Measurements from ENCODE around the gene PRTN3. TPM values are rescaled to one million over a fixed set of nuclear protein-coding genes. Genes with fewer than 3 reads are reported as not detected.

The PRTN3 gene
- total RNA-seq, 1 donor from 2014 or later = not detected

DNA sequence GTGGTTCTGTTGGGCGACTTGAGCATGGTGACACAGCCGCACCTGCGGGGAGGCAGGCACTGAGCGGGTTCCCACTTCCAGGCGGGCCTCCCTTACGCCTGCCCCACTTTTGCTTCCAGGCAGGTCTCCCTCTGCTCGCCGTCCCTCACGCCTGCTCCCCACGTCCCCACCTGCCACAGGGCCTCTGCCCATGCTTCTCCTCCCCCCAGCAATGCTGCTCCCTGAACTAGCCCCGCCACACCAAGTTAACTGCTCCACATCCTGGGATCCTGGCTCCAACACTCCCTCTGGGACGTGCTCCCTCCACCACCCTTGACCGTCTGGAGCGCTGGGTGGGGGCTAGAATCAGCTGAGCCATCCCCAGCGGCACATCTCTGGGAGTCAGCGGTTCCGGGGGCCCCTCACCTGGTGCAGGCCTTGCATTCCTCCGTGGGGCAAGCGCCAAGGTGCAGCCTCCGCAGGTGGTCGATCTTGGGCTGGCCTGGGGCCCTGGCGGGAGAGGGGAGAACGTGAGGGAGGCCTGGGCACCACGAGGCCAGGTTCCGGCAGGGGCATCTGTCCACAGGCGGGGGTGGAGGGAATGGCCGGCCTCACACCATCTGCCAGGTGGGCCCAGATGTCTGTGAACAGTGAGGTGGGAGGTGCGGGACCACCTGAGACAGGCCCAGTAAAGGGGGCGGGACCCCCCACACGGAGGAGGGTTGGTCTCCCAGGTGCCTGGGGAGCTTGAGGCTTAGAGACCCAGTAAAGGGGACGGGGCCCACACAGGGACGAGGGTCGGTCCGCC is 27.9 kb downstream of the PRTN3 start:
- peaks cover 10% of the 10 kb centered on the region for H3K27me3 Mint-ChIP-seq (ENCODE audit: unreplicated experiment)
- H3K4me1 Mint-ChIP-seq (ENCODE audit: low read depth, unreplicated experiment) = peaks cover 6% of the 10 kb centered on the region
- no peak for TF ChIP-seq CTCF (IDR thresholded peaks at IDR 0.05; ENCODE audit: partially characterized antibody, unreplicated experiment)
- H3K4me3 Mint-ChIP-seq (ENCODE audit: unreplicated experiment) = no peak overlapping the region
- H3K27ac Mint-ChIP-seq (ENCODE audit: unreplicated experiment) = no peak overlapping the region
- DNase-seq = no peak
- H3K9me3 Mint-ChIP-seq (ENCODE audit: unreplicated experiment) = peaks cover 14% of the 10 kb centered on the region
- H3K36me3 Mint-ChIP-seq (ENCODE audit: unreplicated experiment) = peaks cover 5% of the 10 kb centered on the region

GRCh38 chr19:869245-870177 is 28.7 kb downstream of the PRTN3 start:
- Mint-ChIP-seq H3K27me3 (ENCODE audit: unreplicated experiment) (peaks cover 10% of the 10 kb centered on the region), H3K9me3 (ENCODE audit: unreplicated experiment) (peaks cover 11% of the 10 kb centered on the region), H3K36me3 (ENCODE audit: unreplicated experiment) (peaks cover 5% of the 10 kb centered on the region), H3K4me1 (ENCODE audit: low read depth, unreplicated experiment) (peaks cover 6% of the 10 kb centered on the region), H3K27ac (ENCODE audit: unreplicated experiment) (no peak overlapping the region), H3K4me3 (ENCODE audit: unreplicated experiment) (peak overlapping the region; percentile 38)
- no peak for DNase-seq
- no peak for TF ChIP-seq CTCF (IDR thresholded peaks at IDR 0.05; ENCODE audit: partially characterized antibody, unreplicated experiment)

GRCh38 chr19:870314-870713 is 29.5 kb downstream of the PRTN3 start:
- H3K4me3 Mint-ChIP-seq (ENCODE audit: unreplicated experiment) = no peak overlapping the region
- H3K27me3 Mint-ChIP-seq (ENCODE audit: unreplicated experiment) = peaks cover 8% of the 10 kb centered on the region
- peaks cover 10% of the 10 kb centered on the region for H3K9me3 Mint-ChIP-seq (ENCODE audit: unreplicated experiment)
- H3K36me3 Mint-ChIP-seq (ENCODE audit: unreplicated experiment) = peaks cover 5% of the 10 kb centered on the region
- peaks cover 6% of the 10 kb centered on the region for H3K4me1 Mint-ChIP-seq (ENCODE audit: low read depth, unreplicated experiment)
- no peak for DNase-seq
- TF ChIP-seq CTCF (IDR thresholded peaks at IDR 0.05; ENCODE audit: partially characterized antibody, unreplicated experiment) = no peak
- no peak overlapping the region for H3K27ac Mint-ChIP-seq (ENCODE audit: unreplicated experiment)

- Mint-ChIP-seq H3K27me3 (ENCODE audit: unreplicated experiment) (peaks cover 5% of the 10 kb centered on the region), H3K4me3 (ENCODE audit: unreplicated experiment) (no peak overlapping the region), H3K36me3 (ENCODE audit: unreplicated experiment) (peaks cover 5% of the 10 kb centered on the region), H3K4me1 (ENCODE audit: low read depth, unreplicated experiment) (peaks cover 6% of the 10 kb centered on the region), H3K27ac (ENCODE audit: unreplicated experiment) (no peak overlapping the region), H3K9me3 (ENCODE audit: unreplicated experiment) (peaks cover 12% of the 10 kb centered on the region)
- no peak for TF ChIP-seq CTCF (IDR thresholded peaks at IDR 0.05; ENCODE audit: partially characterized antibody, unreplicated experiment)
- DNase-seq = no peak
These were observed 30.2 kb downstream of the PRTN3 start for GRCh38 chr19:870963-871401.

All from glutamatergic neuron (in vitro differentiated cells).